HG02943 (cell line): ENCODE measurements around the gene ST6GALNAC3.
"Not testable (repeated sequence)": the region's sequence is repeated elsewhere in the genome, so short reads cannot be mapped to it uniquely, and the experiment has no call there.

ENCODE experiments used
- ATAC-seq: cut with Tn5 transposase; IDR thresholded peaks from one replicate; pipeline ENCODE4 v1.9.1; 2021; ENCODE audit warnings: mild to moderate bottlenecking, low read depth, moderate library complexity; ENCODE audit not compliant: unreplicated experiment

ST6GALNAC3 gene

DNA sequence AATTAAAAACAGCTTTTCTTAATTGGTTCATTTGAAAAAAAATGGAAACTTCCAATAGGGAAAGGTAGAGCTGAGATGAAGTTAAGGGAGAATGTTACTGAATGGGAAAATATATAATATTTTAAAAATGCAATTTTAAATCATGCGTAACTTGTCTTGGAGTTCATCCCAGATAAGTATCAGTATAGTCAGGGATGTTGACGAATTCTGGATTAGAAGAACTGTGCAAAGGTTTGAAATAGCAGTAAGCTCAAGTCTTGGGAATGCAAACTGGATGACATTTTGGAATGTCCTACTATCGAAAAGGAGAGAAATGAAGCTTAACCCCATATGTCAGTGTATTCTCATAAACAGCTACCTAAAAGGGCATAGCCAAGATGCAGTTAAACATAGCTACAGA lies 4.0 kb upstream of the ST6GALNAC3 start:
- no peak for ATAC-seq

GRCh38 chr1:76073481-76073880 lies 1.1 kb upstream of the ST6GALNAC3 start:
- no peak for ATAC-seq

DNA sequence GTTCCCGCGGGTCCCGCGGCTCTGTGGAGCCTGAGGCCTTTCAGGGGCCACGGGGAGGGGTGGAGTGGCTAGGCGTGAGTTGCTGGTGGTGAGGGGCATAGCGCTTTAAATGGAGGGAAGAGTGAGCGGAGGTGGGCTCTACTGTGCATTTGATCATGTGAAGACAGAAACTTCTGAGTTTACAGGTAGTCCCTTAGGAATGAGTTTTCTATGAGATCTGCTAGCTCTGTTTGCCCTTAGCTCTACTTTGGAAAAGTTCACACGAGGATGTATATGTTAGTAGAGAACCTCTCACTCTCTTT lies 593 bp downstream of the ST6GALNAC3 start:
- no peak for ATAC-seq

GRCh38 chr1:76075877-76076276 lies 1.3 kb downstream of the ST6GALNAC3 start:
- ATAC-seq, result no peak

DNA sequence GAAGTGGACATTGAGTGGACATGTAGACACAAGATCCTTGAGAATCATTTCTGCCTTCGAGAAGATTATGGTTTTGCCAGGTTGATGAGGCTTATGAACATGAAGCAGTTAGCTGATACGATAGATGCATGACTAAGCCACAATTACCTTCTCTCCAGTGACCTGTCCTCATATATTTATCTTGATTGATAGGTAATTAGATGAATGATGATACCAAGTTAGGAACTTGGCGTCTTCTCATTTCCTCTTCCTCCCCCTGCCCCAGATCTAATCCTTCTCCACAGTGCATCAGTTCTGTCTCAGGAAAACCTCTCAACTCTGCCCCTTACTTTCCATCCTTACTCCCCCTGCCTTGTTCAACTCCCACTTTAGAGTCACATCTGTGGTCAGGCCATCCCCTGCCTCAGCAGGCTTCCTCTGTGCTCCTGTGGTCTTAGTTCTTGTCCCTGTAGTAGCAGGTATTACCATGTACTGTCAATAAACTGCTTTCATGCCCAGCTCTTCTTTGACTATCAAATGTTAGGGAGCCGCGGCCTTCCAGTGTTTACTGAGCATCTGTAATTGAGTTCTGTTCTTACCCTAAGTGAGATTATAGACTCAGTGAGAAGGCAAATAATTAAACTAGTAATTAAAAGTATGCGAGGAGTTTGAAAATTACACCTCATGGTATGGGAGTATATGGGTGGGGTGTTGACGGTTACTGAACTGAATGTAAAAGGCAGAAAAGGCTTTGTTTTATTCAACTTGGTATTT lies 5.1 kb downstream of the ST6GALNAC3 start:
- no peak for ATAC-seq

- ATAC-seq, result no peak
Observed at GRCh38 chr1:76080552-76081079, 6.1 kb downstream of the ST6GALNAC3 start.

GRCh38 chr1:76082062-76082461 lies 7.5 kb downstream of the ST6GALNAC3 start:
- ATAC-seq, result no peak

DNA sequence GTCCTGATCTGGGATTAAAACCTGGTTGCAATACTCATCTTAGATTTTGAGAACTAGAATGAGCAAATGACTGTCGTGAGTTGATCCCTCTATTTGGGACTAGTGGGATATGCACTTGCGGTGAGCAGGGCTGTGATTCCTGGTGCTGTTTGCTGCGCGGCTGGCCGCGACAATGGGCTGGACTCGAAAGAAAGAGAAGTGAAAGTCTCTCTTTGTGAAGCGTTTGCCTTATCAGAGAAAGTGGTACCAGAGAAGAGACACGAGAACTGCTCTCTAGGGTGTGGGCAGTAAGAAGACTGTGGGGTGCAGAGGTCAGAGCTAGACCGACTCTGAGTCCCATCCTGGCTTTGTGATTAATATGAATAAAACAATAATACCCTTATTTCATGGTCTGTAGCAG lies 8.6 kb downstream of the ST6GALNAC3 start:
- ATAC-seq, result no peak

- no peak for ATAC-seq
Observed at GRCh38 chr1:76084029-76084627, 9.6 kb downstream of the ST6GALNAC3 start.

GRCh38 chr1:76084685-76085084 lies 10.1 kb downstream of the ST6GALNAC3 start:
- ATAC-seq, result no peak

GRCh38 chr1:76086109-76086508 lies 11.6 kb downstream of the ST6GALNAC3 start:
- ATAC-seq, result no peak

DNA sequence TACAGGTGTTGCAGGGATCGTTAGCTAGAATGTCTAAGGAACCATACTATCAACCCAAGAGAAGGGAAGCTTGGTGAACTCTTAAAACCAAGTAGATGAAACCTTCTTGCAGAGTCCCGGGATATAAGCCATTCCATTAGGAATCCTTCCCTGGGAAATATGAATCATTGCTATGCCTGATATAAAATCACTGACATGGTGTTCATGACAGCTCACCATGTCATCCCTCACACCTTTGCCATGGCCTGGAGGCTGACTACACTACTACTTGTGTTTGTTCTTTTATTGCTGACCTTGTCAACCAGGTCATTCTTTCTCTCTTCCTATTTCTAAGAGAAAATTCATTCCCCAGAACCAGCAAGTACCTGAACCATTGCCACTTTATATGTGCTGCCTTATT lies 12.1 kb downstream of the ST6GALNAC3 start:
- no peak for ATAC-seq

- ATAC-seq, result no peak
Observed at GRCh38 chr1:76090283-76091203, 16.0 kb downstream of the ST6GALNAC3 start.

- ATAC-seq, result no peak
Observed at GRCh38 chr1:76092812-76093211, 18.3 kb downstream of the ST6GALNAC3 start.

DNA sequence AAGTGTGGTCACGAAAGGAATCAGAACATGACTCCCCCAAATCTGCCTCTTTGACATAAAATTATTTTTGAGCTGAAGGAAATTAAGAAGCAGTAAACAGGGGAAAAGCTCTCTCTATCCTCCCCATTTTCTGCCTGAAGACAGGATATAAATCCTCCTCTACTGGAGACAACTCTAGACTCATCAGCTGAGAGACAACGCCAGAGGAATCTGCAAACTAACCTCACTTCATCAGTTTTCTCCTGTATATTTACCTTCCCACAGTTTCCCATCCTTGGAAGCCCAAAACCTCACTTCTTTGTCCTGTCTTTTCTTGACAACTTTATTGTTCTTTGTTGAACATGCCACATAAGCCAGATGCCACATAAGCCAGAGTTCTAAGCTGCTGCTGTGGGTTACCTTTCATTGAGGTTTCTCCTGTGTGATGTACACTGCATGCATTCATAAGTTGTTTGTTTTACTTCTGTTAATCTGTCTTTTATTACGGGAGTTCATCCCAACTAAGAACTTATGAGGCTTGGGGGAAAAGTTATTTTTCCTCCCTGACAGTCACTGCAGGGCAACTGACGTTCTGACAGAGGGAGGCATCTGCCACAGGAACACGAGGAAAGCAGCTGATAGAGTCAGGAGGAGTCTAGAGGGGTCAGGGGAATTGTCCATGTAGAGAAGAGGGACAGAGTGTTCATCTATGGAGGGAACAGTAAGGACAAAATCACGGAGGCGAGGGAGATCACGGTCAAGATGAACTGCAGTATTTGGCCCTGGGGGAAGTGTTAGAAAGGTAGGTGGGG lies 19.2 kb downstream of the ST6GALNAC3 start:
- no peak for ATAC-seq

GRCh38 chr1:76095802-76096201 lies 21.3 kb downstream of the ST6GALNAC3 start:
- ATAC-seq, result no peak

GRCh38 chr1:76097064-76097463 lies 22.5 kb downstream of the ST6GALNAC3 start:
- not testable (repeated sequence) for ATAC-seq

- ATAC-seq, result no peak
Observed at GRCh38 chr1:76098845-76099244, 24.3 kb downstream of the ST6GALNAC3 start.

DNA sequence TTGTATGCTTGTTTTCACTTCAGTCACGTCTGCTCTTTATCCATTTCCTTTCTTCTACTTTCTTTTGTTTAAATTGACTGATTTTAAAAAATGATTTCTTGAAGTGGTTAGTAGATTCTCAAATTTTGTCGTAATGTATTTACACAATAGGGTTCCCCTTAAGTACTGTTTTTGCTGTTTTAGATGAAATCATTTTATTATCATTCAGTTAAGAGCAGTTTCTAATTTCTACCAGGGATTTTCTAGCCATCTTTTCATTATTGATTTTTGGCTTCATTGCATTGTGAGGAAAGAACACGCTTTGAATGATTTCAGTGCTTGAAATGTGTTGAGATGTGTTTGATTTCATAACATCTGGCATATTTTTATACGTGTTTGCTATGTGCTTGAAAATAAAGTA lies 27.0 kb downstream of the ST6GALNAC3 start:
- ATAC-seq, result no peak

DNA sequence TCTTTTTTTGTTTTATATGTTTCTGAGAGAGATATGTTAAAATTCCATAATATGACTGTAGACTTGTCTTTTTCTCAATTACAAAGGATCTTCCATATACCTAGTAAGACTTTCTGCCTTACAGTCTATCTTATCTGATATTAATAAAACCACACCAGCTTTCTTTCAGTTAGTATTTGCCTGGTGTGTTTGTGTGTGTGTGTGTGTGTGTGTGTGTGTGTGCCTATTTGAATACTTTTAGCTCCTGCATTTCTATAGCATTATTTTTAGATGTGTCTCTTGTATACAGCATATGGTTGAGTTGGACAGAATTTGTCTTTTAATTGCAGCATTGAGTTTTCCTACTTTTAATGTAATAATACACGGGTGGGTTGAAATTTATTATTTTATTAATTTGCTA lies 27.5 kb downstream of the ST6GALNAC3 start:
- ATAC-seq, result no peak
